Activated naive CD4-positive, alpha-beta T cell treated with anti-CD3 and anti-CD28 coated beads, Interleukin-2, amount 10 ng/mL, durations not matched to agents 5 hours and 36 hours (primary cell): Measurements from ENCODE around the gene ZNF576. TPM values are rescaled to one million over a fixed set of nuclear protein-coding genes. Genes with fewer than 3 reads are reported as not detected.

ENCODE experiments used
- total RNA-seq, 2 experiments: library from RNA; stranded (reverse); gene quantifications; one replicate each; pipeline ENCODE4 v1.2.3, GENCODE V29; 2021

ZNF576 gene
- total RNA-seq = 10 to 100 TPM; 12.9 to 13.5 TPM

GRCh38 chr19:43595999-43596841, at the start of gene ZNF576, which contains the start of gene IRGQ:
ZNF576 (plus strand) TSS chr19:43596595; CDS start chr19:43597109, 514 bp downstream.
IRGQ (minus strand) TSS chr19:43596134; CDS start chr19:43595338, 796 bp downstream.

GRCh38 chr19:43575156-43575950, 21.0 kb upstream of the ZNF576 start, which contains the start of the genes PINLYP and XRCC1:
PINLYP (plus strand) TSS chr19:43575801; CDS start chr19:43577192, 1,391 bp downstream.
XRCC1 (minus strand) TSS chr19:43575527; CDS start chr19:43575458, 69 bp downstream.

GRCh38 chr19:43611788-43612187, 15.4 kb downstream of the ZNF576 start, which contains the start of gene SRRM5:
SRRM5 (plus strand) TSS chr19:43612088; CDS start chr19:43612122, 34 bp downstream.

GRCh38 chr19:43619262-43620060, 23.1 kb downstream of the ZNF576 start, which contains the start of gene ZNF428:
ZNF428 (minus strand) TSS chr19:43619629; CDS start chr19:43614304, 5,325 bp downstream.

GRCh38 chr19:43639519-43640423, 43.4 kb downstream of the ZNF576 start, which contains the start of gene CADM4:
CADM4 (minus strand) TSS chr19:43639850; CDS start chr19:43639790, 60 bp downstream.

Other genes starting within 250 kb of the ZNF576 start
- gene CD177, start 242.9 kb upstream of the ZNF576 start, total RNA-seq = not detected
- gene TEX101, start 181.7 kb upstream of the ZNF576 start, total RNA-seq = not detected
- gene LYPD3, start 131.0 kb upstream of the ZNF576 start, total RNA-seq = 1 to 10 TPM; 1.3 to 1.5 TPM
- gene PHLDB3, start 91.8 kb upstream of the ZNF576 start, total RNA-seq = 10 to 100 TPM; 22.0 to 22.6 TPM
- 10 to 100 TPM; 79.6 to 87.3 TPM for gene ETHE1, start 69.4 kb upstream of the ZNF576 start, total RNA-seq
- 1 to 10 TPM; 6.6 to 6.9 TPM for gene ZNF575, start 63.4 kb upstream of the ZNF576 start, total RNA-seq
- gene XRCC1, start 21.1 kb upstream of the ZNF576 start, total RNA-seq = 10 to 100 TPM; 36.2 to 36.4 TPM
- 1 to 10 TPM; 3.9 to 5.0 TPM for gene PINLYP, start 20.8 kb upstream of the ZNF576 start, total RNA-seq
- gene IRGQ, start 461 bp upstream of the ZNF576 start, total RNA-seq = 10 to 100 TPM; 12.1 to 12.2 TPM
- gene SRRM5, start 15.5 kb downstream of the ZNF576 start, total RNA-seq = under 1 TPM; 0.39 to 0.40 TPM
- 10 to 100 TPM; 24.5 to 29.5 TPM for gene ZNF428, start 23.0 kb downstream of the ZNF576 start, total RNA-seq
- under 1 TPM; 0.30 to 0.51 TPM for gene CADM4, start 43.3 kb downstream of the ZNF576 start, total RNA-seq
- 10 to 100 TPM; 11.1 to 11.8 TPM for gene PLAUR, start 73.6 kb downstream of the ZNF576 start, total RNA-seq
- not detected for gene IRGC, start 119.5 kb downstream of the ZNF576 start, total RNA-seq
- 10 to 100 TPM; 56.7 to 61.4 TPM for gene SMG9, start 158.4 kb downstream of the ZNF576 start, total RNA-seq
- 10 to 100 TPM; 28.8 to 30.4 TPM for gene KCNN4, start 184.4 kb downstream of the ZNF576 start, total RNA-seq
- 1 to 10 TPM; 1.2 to 1.6 TPM for gene LYPD5, start 205.9 kb downstream of the ZNF576 start, total RNA-seq
- 10 to 100 TPM in 1 of 2 experiments, 1 to 10 TPM in 1; 9.2 to 11.8 TPM for gene ZNF283, start 230.7 kb downstream of the ZNF576 start, total RNA-seq